Peyer's patch (tissue), 4 donors: ENCODE measurements around the gene TINAGL1.

Experiments used
- CTCF ChIP-seq, 6 experiments: fragments of 450-650 bp in 4 of 6; fragments of 200-600 bp in 2 of 6; sonication (generic) in 1 of 6; IDR thresholded peaks; one replicate each; pipeline ENCODE4 v1.5.1; 2017 to 2019; ENCODE audit warnings: antibody characterized with exemption in 6 of 6, mild to moderate bottlenecking in 3 of 6, moderate library complexity in 1 of 6
- POLR2A ChIP-seq, 2 donors: fragments of 450-650 bp; IDR thresholded peaks; one replicate each; pipeline ENCODE4 v1.5.1; 2017; ENCODE audit warnings: antibody characterized with exemption in 2 of 2, mild to moderate bottlenecking in 2 of 2, moderate library complexity in 2 of 2

GRCh38 chr1:31596737-31597097 lies 20.4 kb downstream of the TINAGL1 start:
- TF ChIP-seq CTCF (IDR thresholded peaks at IDR 0.05): no peak
- no peak for TF ChIP-seq POLR2A (IDR thresholded peaks at IDR 0.05)
